CD4-positive, alpha-beta T cell treated with Interleukin-6 for 4 hours (primary cell): ENCODE measurements around the gene LAMTOR2.

Source experiments
- DNase-seq: peaks from one replicate; pipeline ENCODE4 v3.0.0-alpha.2; 2020; ENCODE audit warnings: mixed read lengths

Gene LAMTOR2

GRCh38 chr1:156076609-156077429 lies 22.2 kb downstream of the LAMTOR2 start:
- no peak for DNase-seq

- no peak for DNase-seq
These were observed 22.8 kb downstream of the LAMTOR2 start for GRCh38 chr1:156077430-156077760.

- DNase-seq: no peak
These were observed 24.1 kb downstream of the LAMTOR2 start for GRCh38 chr1:156078728-156079127.

- DNase-seq: no peak
These were observed 25.2 kb downstream of the LAMTOR2 start for GRCh38 chr1:156079762-156080161.

GRCh38 chr1:156080241-156080862 lies 25.8 kb downstream of the LAMTOR2 start:
- DNase-seq: no peak

- no peak for DNase-seq
These were observed 26.2 kb downstream of the LAMTOR2 start for GRCh38 chr1:156080863-156081179.

- no peak for DNase-seq
These were observed 26.8 kb downstream of the LAMTOR2 start for GRCh38 chr1:156081180-156081916.

- DNase-seq: no peak
These were observed 27.3 kb downstream of the LAMTOR2 start for GRCh38 chr1:156081917-156082308.

GRCh38 chr1:156082309-156083091 lies 27.9 kb downstream of the LAMTOR2 start, which contains the start of gene MEX3A:
MEX3A (minus strand) TSS chr1:156082465; CDS start chr1:156081998, 467 bp downstream.
- DNase-seq: peak; percentile 69

GRCh38 chr1:156083800-156084790 lies 29.5 kb downstream of the LAMTOR2 start:
- DNase-seq: no peak

GRCh38 chr1:156086256-156086662 lies 31.7 kb downstream of the LAMTOR2 start:
- DNase-seq: no peak

GRCh38 chr1:156089704-156090103 lies 35.1 kb downstream of the LAMTOR2 start:
- DNase-seq: no peak

GRCh38 chr1:156090138-156090839 lies 35.7 kb downstream of the LAMTOR2 start:
- no peak for DNase-seq

- peak; percentile 95 for DNase-seq
These were observed 36.2 kb downstream of the LAMTOR2 start for GRCh38 chr1:156090840-156091188.

- DNase-seq: no peak
These were observed 37.0 kb downstream of the LAMTOR2 start for GRCh38 chr1:156091610-156092009.

- DNase-seq: no peak
These were observed 41.4 kb downstream of the LAMTOR2 start for GRCh38 chr1:156095906-156096508.

GRCh38 chr1:156096640-156097391 lies 42.2 kb downstream of the LAMTOR2 start:
- DNase-seq: peak; percentile 92

- DNase-seq: no peak
These were observed 43.1 kb downstream of the LAMTOR2 start for GRCh38 chr1:156097499-156098178.

- no peak for DNase-seq
These were observed 44.2 kb downstream of the LAMTOR2 start for GRCh38 chr1:156098784-156099183.
